AG09309 (cell line): ENCODE measurements around the gene COX4I1.

Experiments
- DNase-seq: peaks from one replicate; pipeline ENCODE4 v3.0.0-alpha.2; 2010; ENCODE audit warnings: low read depth
- H3K4me3 ChIP-seq: 2 replicates; pipeline ENCODE4 v1.5.1; 2011; ENCODE audit warnings: mild to moderate bottlenecking, low read depth, low read length, moderate library complexity; ENCODE audit not compliant: control insufficient read depth
- TF ChIP-seq, protein P1 (sequence below): IDR thresholded peaks from 2 replicates; pipeline ENCODE4 v1.5.1; 2011; ENCODE audit warnings: mild to moderate bottlenecking, low read depth, low read length, inconsistent platforms; ENCODE audit not compliant: insufficient read depth, control insufficient read depth; ENCODE audit errors: missing control alignments

Gene COX4I1

DNA sequence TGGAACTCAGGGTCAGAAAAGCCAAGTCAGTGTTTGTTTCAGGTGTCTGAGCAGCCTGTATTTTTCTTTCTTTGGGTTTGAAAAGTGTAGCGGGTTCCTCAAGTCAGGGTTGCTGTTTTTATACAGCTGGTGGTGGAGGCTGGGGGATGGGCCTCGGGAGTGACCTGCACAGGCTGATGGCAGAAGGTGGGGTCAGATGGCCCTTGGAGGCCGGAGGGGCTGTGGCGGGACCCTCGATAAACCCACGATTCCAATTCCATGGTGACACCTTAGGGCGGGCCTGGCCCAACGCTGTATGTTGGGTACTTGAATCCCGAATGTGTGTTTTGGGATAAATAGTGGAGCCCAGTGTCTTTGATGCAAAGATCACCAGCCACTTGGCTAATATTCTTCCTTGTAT, 28.7 kb downstream of the COX4I1 start:
- TF ChIP-seq, protein P1, sequence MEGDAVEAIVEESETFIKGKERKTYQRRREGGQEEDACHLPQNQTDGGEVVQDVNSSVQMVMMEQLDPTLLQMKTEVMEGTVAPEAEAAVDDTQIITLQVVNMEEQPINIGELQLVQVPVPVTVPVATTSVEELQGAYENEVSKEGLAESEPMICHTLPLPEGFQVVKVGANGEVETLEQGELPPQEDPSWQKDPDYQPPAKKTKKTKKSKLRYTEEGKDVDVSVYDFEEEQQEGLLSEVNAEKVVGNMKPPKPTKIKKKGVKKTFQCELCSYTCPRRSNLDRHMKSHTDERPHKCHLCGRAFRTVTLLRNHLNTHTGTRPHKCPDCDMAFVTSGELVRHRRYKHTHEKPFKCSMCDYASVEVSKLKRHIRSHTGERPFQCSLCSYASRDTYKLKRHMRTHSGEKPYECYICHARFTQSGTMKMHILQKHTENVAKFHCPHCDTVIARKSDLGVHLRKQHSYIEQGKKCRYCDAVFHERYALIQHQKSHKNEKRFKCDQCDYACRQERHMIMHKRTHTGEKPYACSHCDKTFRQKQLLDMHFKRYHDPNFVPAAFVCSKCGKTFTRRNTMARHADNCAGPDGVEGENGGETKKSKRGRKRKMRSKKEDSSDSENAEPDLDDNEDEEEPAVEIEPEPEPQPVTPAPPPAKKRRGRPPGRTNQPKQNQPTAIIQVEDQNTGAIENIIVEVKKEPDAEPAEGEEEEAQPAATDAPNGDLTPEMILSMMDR = no peak
- H3K4me3 ChIP-seq = no peak overlapping the region
- DNase-seq = no peak

DNA sequence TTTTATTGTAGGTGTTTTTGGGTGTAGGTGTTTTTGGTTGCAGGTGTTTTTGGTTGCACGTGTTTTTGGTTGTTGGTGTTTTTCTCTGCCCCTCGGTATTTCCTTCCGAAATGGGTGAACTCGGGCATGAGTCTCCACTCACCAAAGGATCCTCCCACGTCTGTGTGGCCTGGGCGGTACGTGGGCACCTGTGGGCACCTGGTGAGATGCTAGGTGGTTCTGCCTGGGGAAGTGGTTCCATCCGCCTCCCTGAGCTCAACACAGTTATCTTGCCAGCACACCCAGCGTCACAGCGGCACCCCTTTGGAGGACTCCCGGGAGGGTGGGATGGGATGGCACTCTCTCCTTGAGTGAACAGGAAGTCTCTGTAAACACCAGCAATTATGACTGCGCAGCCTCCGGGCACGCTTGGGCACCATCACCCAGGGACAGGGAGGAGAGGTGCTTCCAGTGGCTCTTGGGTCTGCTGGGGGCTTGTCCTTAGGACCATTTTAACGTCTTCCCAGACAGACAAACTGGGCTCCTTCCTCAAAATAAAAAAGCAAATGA, 29.8 kb downstream of the COX4I1 start:
- TF ChIP-seq, protein P1 = no peak
- H3K4me3 ChIP-seq = no peak overlapping the region
- no peak for DNase-seq

GRCh38 chr16:85829751-85830445, 30.4 kb downstream of the COX4I1 start:
- no peak overlapping the region for H3K4me3 ChIP-seq
- TF ChIP-seq, protein P1 = no peak
- DNase-seq = no peak

DNA sequence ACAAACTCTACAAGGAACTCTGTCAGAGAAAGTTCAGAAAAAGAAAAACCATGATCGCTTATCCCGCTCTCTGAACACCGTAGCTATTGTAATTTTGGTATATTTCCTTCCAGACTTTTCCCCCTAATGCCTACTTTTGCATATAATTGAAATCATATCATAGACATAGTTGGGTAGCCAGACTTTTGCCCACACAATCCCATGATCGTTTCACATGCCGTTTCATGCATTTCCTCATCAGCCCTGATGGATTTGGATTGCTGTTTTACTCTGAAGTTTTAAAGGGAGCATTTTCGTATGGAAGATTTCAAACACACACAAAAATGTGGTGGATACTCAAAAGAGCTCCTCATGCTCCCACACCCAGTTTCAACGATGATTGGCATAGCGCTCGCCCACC, 31.3 kb downstream of the COX4I1 start:
- TF ChIP-seq, protein P1 = no peak
- DNase-seq = no peak
- H3K4me3 ChIP-seq = no peak overlapping the region

DNA sequence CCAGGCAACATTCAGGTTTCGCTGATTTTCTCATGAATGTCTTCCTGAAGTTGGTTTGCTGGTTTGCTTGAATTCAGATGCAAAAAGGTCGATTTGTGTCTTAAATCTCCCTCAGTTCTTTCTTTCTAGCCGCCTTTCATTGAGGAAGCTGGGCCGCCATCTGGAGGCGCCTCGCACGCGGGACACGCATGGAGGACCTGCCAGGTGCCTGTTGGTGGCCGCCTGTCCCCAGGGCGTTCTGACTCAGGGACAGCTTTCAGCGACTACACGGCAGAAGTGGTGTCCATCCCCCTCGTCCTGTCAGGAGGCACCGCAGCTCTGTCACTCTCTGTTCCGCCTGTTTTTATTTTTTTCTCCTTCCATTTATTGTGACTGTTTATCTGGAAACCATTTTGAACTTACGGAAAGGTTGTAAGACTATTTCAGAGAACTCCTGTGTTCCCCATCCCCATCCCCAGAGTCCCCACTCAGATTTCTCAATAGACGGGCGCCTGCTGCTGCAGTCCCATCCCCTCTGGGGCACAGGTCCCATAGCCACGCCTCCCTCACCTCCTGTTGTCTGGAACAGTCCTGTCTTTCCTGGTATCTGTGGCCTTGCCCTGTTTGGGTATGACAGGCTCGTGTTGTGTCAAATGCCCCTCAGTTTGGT, 33.2 kb downstream of the COX4I1 start:
- H3K4me3 ChIP-seq = no peak overlapping the region
- no peak for DNase-seq
- TF ChIP-seq, protein P1 = no peak

DNA sequence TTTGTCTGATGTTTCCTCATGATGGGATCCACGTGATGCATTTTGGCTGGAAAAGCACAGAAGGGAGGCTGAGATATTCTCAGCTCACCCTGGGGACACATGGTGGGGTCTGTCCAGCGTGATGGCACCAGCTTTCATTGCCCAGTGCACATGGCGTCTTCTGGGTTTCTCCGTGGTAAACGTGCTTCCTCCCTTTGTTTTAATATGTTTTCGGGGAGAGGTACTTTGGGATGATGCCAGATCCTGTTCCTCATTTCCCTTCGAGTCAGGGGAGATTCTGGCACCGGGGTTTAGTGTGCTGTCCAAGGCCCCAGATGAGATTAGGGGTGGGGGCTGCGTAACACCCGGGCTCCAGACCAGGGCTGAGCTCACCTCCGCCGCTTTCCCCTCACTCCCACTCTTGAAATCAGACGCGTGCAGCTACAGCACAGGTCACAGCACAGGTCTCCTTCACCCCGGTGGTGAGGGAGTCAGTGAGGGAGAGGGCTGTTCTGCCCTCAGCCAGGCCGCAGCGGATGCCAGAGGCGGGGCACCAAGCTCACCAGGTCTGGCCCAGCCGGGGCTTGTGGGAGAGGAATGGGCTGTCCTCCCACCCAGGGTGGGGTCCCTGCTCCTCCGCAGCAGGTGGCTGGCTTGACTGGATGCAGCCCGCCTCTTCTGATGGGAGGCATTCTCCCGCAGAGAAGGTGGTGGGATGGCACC, 33.9 kb downstream of the COX4I1 start:
- TF ChIP-seq, protein P1 = no peak
- no peak overlapping the region for H3K4me3 ChIP-seq

More for the DNA sequence above, 33.9 kb downstream of the COX4I1 start:
- no peak for DNase-seq
